Liver (tissue), 9 donors: ENCODE measurements around the gene TTC38. TPM values are rescaled to one million over a fixed set of nuclear protein-coding genes. Genes with fewer than 3 reads are reported as not detected.

Experiments
- DNase-seq: peaks from one replicate; pipeline ENCODE4 v3.0.0-alpha.2; 2017; ENCODE audit warnings: low spot score
- H3K27ac ChIP-seq, 2 donors: one replicate each; pipeline ENCODE4 v1.7.0; 2013; ENCODE audit warnings: inconsistent platforms in 2 of 2, low read length in 2 of 2, control low read depth in 1 of 2, low read depth in 1 of 2, mild to moderate bottlenecking in 1 of 2
- H3K27me3 ChIP-seq, 4 donors: one replicate each; pipeline versions ENCODE4 v1.6.1 to v1.7.0; 2013; ENCODE audit warnings: low read length in 3 of 4, inconsistent platforms in 1 of 4, mild to moderate bottlenecking in 1 of 4, moderate library complexity in 1 of 4; ENCODE audit not compliant: control insufficient read depth in 4 of 4, insufficient read depth in 4 of 4
- H3K36me3 ChIP-seq, 4 donors: one replicate each; pipeline versions ENCODE4 v1.6.1 to v1.7.0; 2013; ENCODE audit warnings: low read length in 3 of 4, mild to moderate bottlenecking in 3 of 4, low read depth in 1 of 4, moderate library complexity in 1 of 4; ENCODE audit not compliant: control insufficient read depth in 4 of 4, insufficient read depth in 3 of 4
- H3K4me1 ChIP-seq, 4 donors: one replicate each; pipeline versions ENCODE4 v1.6.1 to v1.7.0; 2013; ENCODE audit warnings: low read length in 3 of 4, mild to moderate bottlenecking in 3 of 4, moderate library complexity in 1 of 4; ENCODE audit not compliant: control insufficient read depth in 4 of 4, insufficient read depth in 4 of 4
- H3K4me3 ChIP-seq, 3 donors: one replicate each; pipeline versions ENCODE4 v1.6.1 to v1.7.0; 2013; ENCODE audit warnings: low read length in 3 of 3, control low read depth in 1 of 3, low read depth in 1 of 3, mild to moderate bottlenecking in 1 of 3
- H3K9ac ChIP-seq, 2 donors: one replicate each; pipeline ENCODE4 v1.7.0; 2013; ENCODE audit warnings: low read length in 2 of 2, mild to moderate bottlenecking in 2 of 2, moderate library complexity in 2 of 2, control low read depth in 1 of 2, low read depth in 1 of 2
- H3K9me3 ChIP-seq, 4 donors: one replicate each; pipeline versions ENCODE4 v1.6.1 to v1.7.0; 2013; ENCODE audit warnings: low read length in 3 of 4; ENCODE audit not compliant: control insufficient read depth in 4 of 4
- ATF3 ChIP-seq: IDR thresholded peaks from 2 replicates; pipeline ENCODE4 v1.6.1; 2016; ENCODE audit warnings: antibody characterized with exemption
- CTCF ChIP-seq: fragments of 150-350 bp; IDR thresholded peaks from 2 replicates; pipeline ENCODE4 v1.5.1; 2017; ENCODE audit warnings: improper control_type of control experiment, low read depth, low read length; ENCODE audit not compliant: missing input control
- EGR1 ChIP-seq, 2 donors: IDR thresholded peaks; 2 replicates each; pipeline ENCODE4 v1.6.1; 2016 to 2018; ENCODE audit warnings: antibody characterized with exemption in 2 of 2, low read depth in 2 of 2
- FOXA1 ChIP-seq: IDR thresholded peaks from 2 replicates; pipeline ENCODE4 v1.6.1; 2016; ENCODE audit warnings: antibody characterized with exemption
- FOXA2 ChIP-seq: IDR thresholded peaks from 2 replicates; pipeline ENCODE4 v1.6.1; 2016; ENCODE audit warnings: antibody characterized with exemption
- GABPA ChIP-seq, 2 donors: IDR thresholded peaks in 1 of 2; conservative IDR thresholded peaks in 1 of 2; 2 replicates each; pipeline ENCODE4 v1.6.1; 2016; ENCODE audit warnings: antibody characterized with exemption in 2 of 2, mild to moderate bottlenecking in 1 of 2, moderate library complexity in 1 of 2
- HNF4A ChIP-seq, 2 donors: conservative IDR thresholded peaks; 2 replicates each; pipeline ENCODE4 v1.6.1; 2016; ENCODE audit warnings: antibody characterized with exemption in 2 of 2, mild to moderate bottlenecking in 2 of 2
- HNF4G ChIP-seq: IDR thresholded peaks from 2 replicates; pipeline ENCODE4 v1.6.1; 2016; ENCODE audit warnings: antibody characterized with exemption
- JUND ChIP-seq, 2 donors: IDR thresholded peaks; 2 replicates each; pipeline ENCODE4 v1.6.1; 2016; ENCODE audit warnings: antibody characterized with exemption in 2 of 2
- MAX ChIP-seq: IDR thresholded peaks from 2 replicates; pipeline ENCODE4 v1.6.1; 2016; ENCODE audit warnings: antibody characterized with exemption
- NR2F2 ChIP-seq: IDR thresholded peaks from 2 replicates; pipeline ENCODE4 v1.6.1; 2016; ENCODE audit warnings: antibody characterized with exemption
- RAD21 ChIP-seq, 2 donors: IDR thresholded peaks; 2 replicates each; pipeline ENCODE4 v1.6.1; 2016; ENCODE audit warnings: antibody characterized with exemption in 2 of 2, mild to moderate bottlenecking in 2 of 2
- REST ChIP-seq: IDR thresholded peaks from 2 replicates; pipeline ENCODE4 v1.6.1; 2016; ENCODE audit warnings: antibody characterized with exemption, mild to moderate bottlenecking
- RXRA ChIP-seq, 2 donors: IDR thresholded peaks; 2 replicates each; pipeline ENCODE4 v1.6.1; 2017 to 2018; ENCODE audit warnings: antibody characterized with exemption in 2 of 2, mild to moderate bottlenecking in 1 of 2
- SP1 ChIP-seq: IDR thresholded peaks from 2 replicates; pipeline ENCODE4 v1.6.1; 2018; ENCODE audit warnings: antibody characterized with exemption, mild to moderate bottlenecking
- TAF1 ChIP-seq: conservative IDR thresholded peaks from 2 replicates; pipeline ENCODE4 v1.6.1; 2016; ENCODE audit warnings: antibody characterized with exemption, mild to moderate bottlenecking
- YY1 ChIP-seq: IDR thresholded peaks from 2 replicates; pipeline ENCODE4 v1.6.1; 2016; ENCODE audit warnings: antibody characterized with exemption, mild to moderate bottlenecking
- ZBTB33 ChIP-seq: IDR thresholded peaks from 2 replicates; pipeline ENCODE4 v1.6.1; 2016; ENCODE audit warnings: antibody characterized with exemption
- WGBS: extraction: QIAGEN DNeasy Blood & Tissue Kit; methylation state at CpG from one replicate; pipeline ENCODE4 v1.1.7; 2013; 5-methylcytosine and 5-hydroxymethylcytosine counted together
- polyA plus RNA-seq, 2 donors: library from polyadenylated mRNA; stranded (reverse) in 1 of 2; unstranded in 1 of 2; fragments of 200-250 nt in 1 of 2; fragments of >200 nt in 1 of 2; fragmentation: Nextera tagmentation in 1 of 2; extraction: Ambion mirVana in 1 of 2; gene quantifications; one replicate each; pipeline versions ENCODE4 v1.2.1 to v1.2.3, GENCODE V29; 2013 to 2015
- total RNA-seq, 2 donors: library from RNA; depleted of rRNA; stranded (reverse); fragments of >200 nt; gene quantifications; one replicate each; pipeline ENCODE4 v1.2.3, GENCODE V29; 2014
- donor health status: healthy.
- donor health status: healthy.
- donor health status: healthy.
- donor health status: healthy.
- donor health status: healthy.

TTC38 gene
- total and polyA plus RNA-seq, 4 donors: 63.9 to 389 (median 128) TPM

GRCh38 chr22:46250783-46251125 lies 17.1 kb upstream of the TTC38 start:
- no peak for DNase-seq
- 6% methylated on average over 25 of the region's 25 CpGs for WGBS
- peak overlapping the region; percentile 77 to 85 (median 83) for H3K4me3 ChIP-seq
- no peaks in the 10 kb centered on the region for H3K36me3 ChIP-seq
- H3K4me1 ChIP-seq: peaks cover 3 to 16% (median 9%) of the 10 kb centered on the region in 4 donors
- no peaks in the 10 kb centered on the region for H3K27me3 ChIP-seq
- H3K9ac ChIP-seq: peak overlapping the region; percentile 16 to 42
- H3K9me3 ChIP-seq: no peaks in the 10 kb centered on the region
- TF ChIP-seq SP1: no peak
- no peak for TF ChIP-seq GABPA (IDR thresholded peaks at IDR 0.05 in 1 of 2, conservative IDR thresholded peaks at IDR 0.05 in 1 of 2)
- no peak for TF ChIP-seq RAD21 (IDR thresholded peaks at IDR 0.05)
- no peak for TF ChIP-seq JUND (IDR thresholded peaks at IDR 0.05)
- no peak for TF ChIP-seq HNF4G
- no peak for TF ChIP-seq FOXA1
- TF ChIP-seq ATF3: no peak
- TF ChIP-seq REST: no peak
- no peak for TF ChIP-seq TAF1
- TF ChIP-seq ZBTB33: no peak
- TF ChIP-seq YY1: no peak
- no peak for TF ChIP-seq RXRA (IDR thresholded peaks at IDR 0.05)
- no peak for TF ChIP-seq EGR1 (IDR thresholded peaks at IDR 0.05; ENCODE audit: low read depth in 2 of 2)
- no peak for TF ChIP-seq HNF4A (conservative IDR thresholded peaks at IDR 0.05)
- TF ChIP-seq NR2F2: no peak
- TF ChIP-seq CTCF: no peak
- TF ChIP-seq MAX: no peak
- no peak for TF ChIP-seq FOXA2
- H3K27ac ChIP-seq: peak overlapping the region; percentile 42 to 77
